Liver (tissue), 3 donors: ENCODE measurements around the gene DPPA2.

Experiments used
- ATF3 ChIP-seq: IDR thresholded peaks from 2 replicates; pipeline ENCODE4 v1.6.1; 2016; ENCODE audit warnings: antibody characterized with exemption
- CTCF ChIP-seq: fragments of 150-350 bp; IDR thresholded peaks from 2 replicates; pipeline ENCODE4 v1.5.1; 2017; ENCODE audit warnings: improper control_type of control experiment, low read depth, low read length; ENCODE audit not compliant: missing input control
- FOXA1 ChIP-seq: IDR thresholded peaks from 2 replicates; pipeline ENCODE4 v1.6.1; 2016; ENCODE audit warnings: antibody characterized with exemption
- GABPA ChIP-seq, 2 donors: IDR thresholded peaks in 1 of 2; conservative IDR thresholded peaks in 1 of 2; 2 replicates each; pipeline ENCODE4 v1.6.1; 2016; ENCODE audit warnings: antibody characterized with exemption in 2 of 2, mild to moderate bottlenecking in 1 of 2, moderate library complexity in 1 of 2
- JUND ChIP-seq, 2 donors: IDR thresholded peaks; 2 replicates each; pipeline ENCODE4 v1.6.1; 2016; ENCODE audit warnings: antibody characterized with exemption in 2 of 2
- MAX ChIP-seq: IDR thresholded peaks from 2 replicates; pipeline ENCODE4 v1.6.1; 2016; ENCODE audit warnings: antibody characterized with exemption
- RAD21 ChIP-seq, 2 donors: IDR thresholded peaks; 2 replicates each; pipeline ENCODE4 v1.6.1; 2016; ENCODE audit warnings: antibody characterized with exemption in 2 of 2, mild to moderate bottlenecking in 2 of 2
- REST ChIP-seq: IDR thresholded peaks from 2 replicates; pipeline ENCODE4 v1.6.1; 2016; ENCODE audit warnings: antibody characterized with exemption, mild to moderate bottlenecking
- RXRA ChIP-seq, 2 donors: IDR thresholded peaks; 2 replicates each; pipeline ENCODE4 v1.6.1; 2017 to 2018; ENCODE audit warnings: antibody characterized with exemption in 2 of 2, mild to moderate bottlenecking in 1 of 2
- SP1 ChIP-seq: IDR thresholded peaks from 2 replicates; pipeline ENCODE4 v1.6.1; 2018; ENCODE audit warnings: antibody characterized with exemption, mild to moderate bottlenecking
- TAF1 ChIP-seq: conservative IDR thresholded peaks from 2 replicates; pipeline ENCODE4 v1.6.1; 2016; ENCODE audit warnings: antibody characterized with exemption, mild to moderate bottlenecking
- YY1 ChIP-seq: IDR thresholded peaks from 2 replicates; pipeline ENCODE4 v1.6.1; 2016; ENCODE audit warnings: antibody characterized with exemption, mild to moderate bottlenecking
- ZBTB33 ChIP-seq: IDR thresholded peaks from 2 replicates; pipeline ENCODE4 v1.6.1; 2016; ENCODE audit warnings: antibody characterized with exemption
- donor health status: healthy.
- donor health status: healthy.

- TF ChIP-seq SP1 (no peak), MAX (no peak), CTCF (no peak), REST (no peak), GABPA (IDR thresholded peaks at IDR 0.05 in 1 of 2, conservative IDR thresholded peaks at IDR 0.05 in 1 of 2) (no peak), TAF1 (no peak), FOXA1 (no peak), RXRA (IDR thresholded peaks at IDR 0.05) (no peak), RAD21 (IDR thresholded peaks at IDR 0.05) (no peak), JUND (IDR thresholded peaks at IDR 0.05) (no peak), YY1 (no peak), ZBTB33 (no peak), ATF3 (no peak)
Observed at GRCh38 chr3:109353057-109353456, 36.7 kb upstream of the DPPA2 start.
